ENCODE measurements around the gene DZIP1L.

The DZIP1L gene

DNA sequence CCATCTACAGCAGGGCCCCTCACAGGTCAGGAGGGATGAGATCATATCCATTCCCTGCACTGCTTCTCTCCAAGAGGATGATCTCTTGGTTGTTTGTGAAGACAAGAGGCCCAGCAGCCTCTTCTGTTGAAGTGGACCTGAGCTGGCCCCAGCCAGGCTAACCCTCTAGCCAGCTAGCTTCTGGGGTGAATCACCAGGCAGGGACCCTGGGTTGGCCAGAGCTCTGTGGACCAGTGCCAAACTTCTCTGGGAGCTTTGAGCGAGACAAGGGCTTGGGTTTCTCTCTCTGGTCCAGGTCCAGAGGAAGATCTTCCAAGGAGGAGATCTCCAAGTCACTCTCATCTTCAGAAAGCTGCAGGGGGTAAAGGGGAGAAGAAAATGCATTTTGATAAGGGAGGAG lies 52.8 kb downstream of the DZIP1L start:
- no peak overlapping the region for H3K27ac ChIP-seq (ENCODE audit: low read depth, low read length)

DNA sequence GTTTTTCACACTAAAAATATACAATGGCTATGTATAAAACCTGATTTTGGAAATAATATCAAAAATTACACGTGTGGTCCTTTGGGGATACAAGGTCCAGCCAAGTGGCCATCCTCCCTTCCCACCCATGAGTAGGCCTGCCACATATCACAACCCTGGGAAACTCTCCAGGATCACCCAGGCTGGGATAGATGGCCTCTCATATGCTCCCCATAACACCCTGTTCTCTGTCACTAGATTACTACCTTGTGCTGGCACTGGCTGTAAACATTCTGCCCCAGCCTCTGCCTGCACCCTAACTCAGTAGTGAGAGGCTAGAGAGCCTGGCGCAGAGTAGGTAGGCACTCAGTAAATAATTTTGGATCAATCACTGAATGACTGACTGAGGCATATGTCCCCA lies 53.4 kb downstream of the DZIP1L start:
- Histone ChIP-seq H3K4me1 (ENCODE audit: control insufficient read depth in 5 of 5, insufficient read depth in 5 of 5, low read length in 5 of 5) (peaks cover 0 to 10% (median 5%) of the 10 kb centered on the region in 5 donors), H3K27ac (ENCODE audit: low read depth, low read length) (no peak overlapping the region), H3K9me3 (ENCODE audit: control insufficient read depth in 5 of 5, low read length in 5 of 5) (no peaks in the 10 kb centered on the region), H3K27me3 (ENCODE audit: control insufficient read depth in 5 of 5, insufficient read depth in 4 of 5, low read length in 5 of 5) (no peaks in the 10 kb centered on the region), H3K9ac (ENCODE audit: low read length in 5 of 5) (no peak overlapping the region), H3K4me3 (ENCODE audit: low read depth in 1 of 5, low read length in 5 of 5) (no peak overlapping the region), H3K36me3 (ENCODE audit: control insufficient read depth in 5 of 5, insufficient read depth in 5 of 5, low read length in 5 of 5) (peaks cover 18 to 64% (median 57%) of the 10 kb centered on the region in 5 donors)

More for the DNA sequence above, 52.8 kb downstream of the DZIP1L start:
- H3K36me3 ChIP-seq (ENCODE audit: control insufficient read depth in 5 of 5, insufficient read depth in 5 of 5, low read length in 5 of 5) = peaks cover 18 to 70% (median 62%) of the 10 kb centered on the region in 5 donors
- H3K9me3 ChIP-seq (ENCODE audit: control insufficient read depth in 5 of 5, low read length in 5 of 5) = no peaks in the 10 kb centered on the region
- H3K4me3 ChIP-seq (ENCODE audit: low read depth in 1 of 5, low read length in 5 of 5) = no peak overlapping the region
- no peak overlapping the region for H3K9ac ChIP-seq (ENCODE audit: low read length in 5 of 5)
- H3K27me3 ChIP-seq (ENCODE audit: control insufficient read depth in 5 of 5, insufficient read depth in 4 of 5, low read length in 5 of 5) = no peaks in the 10 kb centered on the region
- peaks cover 0 to 10% (median 5%) of the 10 kb centered on the region in 5 donors for H3K4me1 ChIP-seq (ENCODE audit: control insufficient read depth in 5 of 5, insufficient read depth in 5 of 5, low read length in 5 of 5)

DNA sequence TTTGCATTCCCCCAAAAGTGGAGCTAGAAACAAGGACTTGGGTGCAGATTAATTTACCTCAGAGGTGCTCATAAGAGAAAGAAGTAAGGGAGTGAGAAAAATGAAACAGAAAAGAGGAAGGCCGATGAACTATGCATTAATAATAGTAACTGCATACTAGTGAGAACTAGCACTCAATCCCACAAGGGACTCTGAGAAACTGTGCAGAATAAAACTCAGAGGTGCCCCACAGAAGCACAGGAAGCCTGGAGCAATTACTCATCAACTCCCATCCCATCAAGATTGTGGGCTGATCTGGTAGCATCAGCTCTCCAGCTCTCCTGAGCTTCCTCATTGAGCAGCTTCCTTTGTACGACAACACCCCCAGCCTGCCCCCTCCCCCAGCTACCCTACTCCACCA lies 54.6 kb downstream of the DZIP1L start:
- Histone ChIP-seq H3K27ac (ENCODE audit: low read depth, low read length) (no peak overlapping the region), H3K27me3 (ENCODE audit: control insufficient read depth in 5 of 5, insufficient read depth in 4 of 5, low read length in 5 of 5) (no peaks in the 10 kb centered on the region), H3K4me1 (ENCODE audit: control insufficient read depth in 5 of 5, insufficient read depth in 5 of 5, low read length in 5 of 5) (peaks cover 0 to 10% (median 5%) of the 10 kb centered on the region in 5 donors), H3K36me3 (ENCODE audit: control insufficient read depth in 5 of 5, insufficient read depth in 5 of 5, low read length in 5 of 5) (peaks cover 15 to 52% (median 45%) of the 10 kb centered on the region in 5 donors), H3K4me3 (ENCODE audit: low read depth in 1 of 5, low read length in 5 of 5) (no peak overlapping the region), H3K9me3 (ENCODE audit: control insufficient read depth in 5 of 5, low read length in 5 of 5) (no peaks in the 10 kb centered on the region), H3K9ac (ENCODE audit: low read length in 5 of 5) (no peak overlapping the region)

DNA sequence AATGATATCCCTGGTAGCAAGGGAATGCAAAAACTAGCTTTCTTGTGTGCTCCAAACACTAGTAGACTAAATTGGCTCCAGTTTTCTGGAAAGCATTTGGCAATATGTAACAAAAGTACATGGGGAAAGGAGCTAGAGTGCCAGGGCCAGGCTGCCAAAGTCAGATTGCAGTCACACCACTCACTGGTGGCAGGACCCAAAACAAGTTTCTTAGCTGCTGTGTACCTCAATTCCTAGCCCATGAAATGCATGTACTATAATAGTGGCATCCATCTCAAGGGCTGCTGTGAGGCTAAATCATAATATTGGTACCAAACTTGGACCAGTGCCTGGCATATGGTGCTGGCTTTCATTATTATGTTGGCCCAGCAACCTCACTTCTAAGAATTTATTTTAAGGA lies 56.1 kb downstream of the DZIP1L start:
- Histone ChIP-seq H3K9me3 (ENCODE audit: control insufficient read depth in 5 of 5, low read length in 5 of 5) (no peaks in the 10 kb centered on the region), H3K4me3 (ENCODE audit: low read depth in 1 of 5, low read length in 5 of 5) (no peak overlapping the region), H3K27ac (ENCODE audit: low read depth, low read length) (no peak overlapping the region)

DNA sequence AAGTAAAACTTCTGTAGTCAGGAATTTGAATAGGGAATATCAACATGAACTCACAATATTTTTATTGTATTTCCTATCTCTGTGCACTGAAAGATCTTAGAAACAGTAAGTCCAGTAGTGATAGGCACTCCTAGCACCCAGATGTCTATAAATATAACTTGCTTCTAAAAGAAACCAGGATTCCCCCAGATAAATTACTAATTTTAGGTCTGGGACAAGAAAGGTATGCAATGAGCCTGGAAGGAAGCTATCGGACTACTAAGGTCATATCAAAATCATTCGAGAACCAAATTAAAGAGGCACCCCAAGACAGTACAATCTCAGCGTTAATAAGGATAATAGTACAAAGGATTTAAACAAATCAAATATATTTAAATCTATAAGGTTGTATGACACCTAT lies 58.0 kb downstream of the DZIP1L start:
- no peak overlapping the region for H3K9ac ChIP-seq (ENCODE audit: low read length in 5 of 5)
- peaks cover 11 to 25% (median 15%) of the 10 kb centered on the region in 5 donors for H3K36me3 ChIP-seq (ENCODE audit: control insufficient read depth in 5 of 5, insufficient read depth in 5 of 5, low read length in 5 of 5)
- H3K4me3 ChIP-seq (ENCODE audit: low read depth in 1 of 5, low read length in 5 of 5) = no peak overlapping the region
- H3K27me3 ChIP-seq (ENCODE audit: control insufficient read depth in 5 of 5, insufficient read depth in 4 of 5, low read length in 5 of 5) = no peaks in the 10 kb centered on the region
- H3K9me3 ChIP-seq (ENCODE audit: control insufficient read depth in 5 of 5, low read length in 5 of 5) = no peaks in the 10 kb centered on the region
- H3K27ac ChIP-seq (ENCODE audit: low read depth, low read length) = no peak overlapping the region
- peaks cover 0 to 15% (median 5%) of the 10 kb centered on the region in 5 donors for H3K4me1 ChIP-seq (ENCODE audit: control insufficient read depth in 5 of 5, insufficient read depth in 5 of 5, low read length in 5 of 5)

More for the DNA sequence above, 56.1 kb downstream of the DZIP1L start:
- H3K27me3 ChIP-seq (ENCODE audit: control insufficient read depth in 5 of 5, insufficient read depth in 4 of 5, low read length in 5 of 5) = no peaks in the 10 kb centered on the region
- H3K36me3 ChIP-seq (ENCODE audit: control insufficient read depth in 5 of 5, insufficient read depth in 5 of 5, low read length in 5 of 5) = peaks cover 9 to 37% (median 31%) of the 10 kb centered on the region in 5 donors
- H3K9ac ChIP-seq (ENCODE audit: low read length in 5 of 5) = no peak overlapping the region
- peaks cover 0 to 15% (median 5%) of the 10 kb centered on the region in 5 donors for H3K4me1 ChIP-seq (ENCODE audit: control insufficient read depth in 5 of 5, insufficient read depth in 5 of 5, low read length in 5 of 5)

DNA sequence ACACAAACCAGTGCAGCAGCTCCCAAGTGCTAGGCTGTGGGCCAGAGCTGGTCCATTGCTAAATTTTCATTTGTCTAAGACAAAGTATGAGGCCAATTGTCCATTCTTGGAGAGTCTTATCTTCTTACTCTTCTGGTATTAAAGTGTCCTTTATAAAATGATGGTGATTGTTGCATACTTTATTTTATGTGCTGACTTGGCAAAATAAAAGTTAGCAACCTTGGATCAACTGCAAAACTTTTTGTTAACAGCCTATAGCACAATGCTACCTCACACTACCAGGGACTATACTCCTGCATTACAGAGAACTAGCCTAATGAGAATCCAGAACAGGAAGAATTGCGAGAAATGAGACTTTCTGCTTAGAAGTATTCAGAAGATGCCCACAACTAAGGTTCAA lies 61.4 kb downstream of the DZIP1L start:
- peaks cover 0 to 9% (median 0%) of the 10 kb centered on the region in 5 donors for H3K4me1 ChIP-seq (ENCODE audit: control insufficient read depth in 5 of 5, insufficient read depth in 5 of 5, low read length in 5 of 5)
- H3K36me3 ChIP-seq (ENCODE audit: control insufficient read depth in 5 of 5, insufficient read depth in 5 of 5, low read length in 5 of 5) = peaks cover 6 to 17% (median 11%) of the 10 kb centered on the region in 5 donors
- no peaks in the 10 kb centered on the region for H3K27me3 ChIP-seq (ENCODE audit: control insufficient read depth in 5 of 5, insufficient read depth in 4 of 5, low read length in 5 of 5)
- H3K9me3 ChIP-seq (ENCODE audit: control insufficient read depth in 5 of 5, low read length in 5 of 5) = no peaks in the 10 kb centered on the region
- no peak overlapping the region for H3K4me3 ChIP-seq (ENCODE audit: low read depth in 1 of 5, low read length in 5 of 5)
- H3K9ac ChIP-seq (ENCODE audit: low read length in 5 of 5) = no peak overlapping the region
- no peak overlapping the region for H3K27ac ChIP-seq (ENCODE audit: low read depth, low read length)

DNA sequence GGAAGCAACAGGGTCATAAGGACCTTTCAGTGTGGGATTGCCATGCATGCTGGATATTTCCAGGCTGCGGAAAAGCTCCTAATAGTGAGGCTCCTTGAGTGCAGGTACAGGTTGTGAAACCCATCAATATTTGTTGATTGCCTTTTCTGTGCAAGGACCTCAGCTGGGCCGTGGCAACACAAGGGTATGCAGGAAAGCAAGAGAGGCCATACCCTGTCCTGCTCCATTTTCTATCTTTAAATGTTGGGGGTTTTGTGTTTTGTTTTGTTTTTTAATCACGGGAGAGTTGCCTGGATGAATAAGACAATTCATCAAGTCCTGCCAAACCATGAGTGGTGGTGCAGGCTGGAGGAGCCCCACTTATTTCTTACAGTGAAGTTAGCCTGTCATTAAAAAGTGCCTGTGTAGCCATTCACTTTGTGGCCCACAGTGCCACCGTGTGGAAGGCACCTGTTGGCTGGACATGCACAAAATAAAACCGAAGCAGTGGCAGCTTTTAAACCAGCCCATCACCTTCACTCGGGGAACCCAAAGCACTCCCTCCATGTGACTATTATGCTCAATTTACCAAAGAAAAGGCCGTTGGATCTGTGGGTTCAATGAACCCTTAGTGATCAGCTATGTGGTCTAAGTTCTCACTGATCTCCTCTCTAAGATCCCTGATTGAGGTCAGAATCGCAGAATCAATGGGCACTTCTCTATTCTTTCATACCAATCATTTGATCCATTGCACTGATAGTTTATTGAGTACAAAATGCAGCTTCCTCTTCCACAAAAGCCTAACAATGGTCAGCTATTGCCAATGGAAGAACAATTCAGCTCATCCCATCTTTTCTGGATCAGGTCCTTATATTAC lies 63.2 kb downstream of the DZIP1L start:
- no peak overlapping the region for H3K27ac ChIP-seq (ENCODE audit: low read depth, low read length)
- no peak overlapping the region for H3K9ac ChIP-seq (ENCODE audit: low read length in 5 of 5)
- H3K36me3 ChIP-seq (ENCODE audit: control insufficient read depth in 5 of 5, insufficient read depth in 5 of 5, low read length in 5 of 5) = peaks cover 15 to 29% (median 21%) of the 10 kb centered on the region in 5 donors
- H3K9me3 ChIP-seq (ENCODE audit: control insufficient read depth in 5 of 5, low read length in 5 of 5) = no peaks in the 10 kb centered on the region
- peaks cover 0 to 5% (median 0%) of the 10 kb centered on the region in 5 donors for H3K4me1 ChIP-seq (ENCODE audit: control insufficient read depth in 5 of 5, insufficient read depth in 5 of 5, low read length in 5 of 5)
- H3K27me3 ChIP-seq (ENCODE audit: control insufficient read depth in 5 of 5, insufficient read depth in 4 of 5, low read length in 5 of 5) = no peaks in the 10 kb centered on the region
- no peak overlapping the region for H3K4me3 ChIP-seq (ENCODE audit: low read depth in 1 of 5, low read length in 5 of 5)

DNA sequence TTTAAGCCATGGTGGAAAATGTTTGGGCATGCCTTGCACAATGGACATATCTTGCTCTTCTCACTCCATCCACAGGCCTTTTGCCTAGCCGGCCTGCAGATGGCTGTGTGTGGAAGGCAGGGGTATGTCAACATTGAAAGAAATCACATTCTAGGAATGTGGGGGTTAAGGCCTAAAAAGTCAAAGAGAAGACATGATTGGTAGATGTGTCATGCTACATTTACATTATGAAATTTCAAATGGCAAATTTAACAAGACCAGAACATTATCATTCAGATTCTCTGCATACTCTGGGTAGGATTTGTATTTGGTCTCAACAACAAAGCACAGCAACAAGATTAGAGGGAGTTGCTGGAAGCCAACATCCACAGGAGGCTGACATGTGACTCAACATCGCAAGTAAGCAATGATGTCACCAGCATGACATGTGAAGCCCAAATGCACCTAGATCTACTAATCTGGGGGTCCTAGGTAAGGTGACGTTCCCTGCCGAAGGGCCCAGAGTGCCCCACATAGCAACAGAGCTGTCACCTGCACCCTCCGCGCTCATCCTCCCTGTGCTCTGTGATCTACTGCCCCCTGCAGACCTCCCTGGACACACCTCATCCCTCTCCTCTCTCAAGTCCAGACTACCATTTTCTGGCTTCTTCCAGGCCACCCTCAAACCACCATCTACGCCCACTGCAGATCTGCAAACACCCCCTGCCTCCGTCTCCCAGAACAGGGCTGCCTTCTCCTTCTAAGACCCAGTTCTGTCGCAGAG lies 66.1 kb downstream of the DZIP1L start:
- no peaks in the 10 kb centered on the region for H3K9me3 ChIP-seq (ENCODE audit: control insufficient read depth in 5 of 5, low read length in 5 of 5)
- no peaks in the 10 kb centered on the region for H3K4me1 ChIP-seq (ENCODE audit: control insufficient read depth in 5 of 5, insufficient read depth in 5 of 5, low read length in 5 of 5)
- no peak overlapping the region for H3K9ac ChIP-seq (ENCODE audit: low read length in 5 of 5)
- H3K27ac ChIP-seq (ENCODE audit: low read depth, low read length) = no peak overlapping the region
- H3K4me3 ChIP-seq (ENCODE audit: low read depth in 1 of 5, low read length in 5 of 5) = no peak overlapping the region
- H3K36me3 ChIP-seq (ENCODE audit: control insufficient read depth in 5 of 5, insufficient read depth in 5 of 5, low read length in 5 of 5) = peaks cover 15 to 37% (median 21%) of the 10 kb centered on the region in 5 donors
- H3K27me3 ChIP-seq (ENCODE audit: control insufficient read depth in 5 of 5, insufficient read depth in 4 of 5, low read length in 5 of 5) = no peaks in the 10 kb centered on the region

DNA sequence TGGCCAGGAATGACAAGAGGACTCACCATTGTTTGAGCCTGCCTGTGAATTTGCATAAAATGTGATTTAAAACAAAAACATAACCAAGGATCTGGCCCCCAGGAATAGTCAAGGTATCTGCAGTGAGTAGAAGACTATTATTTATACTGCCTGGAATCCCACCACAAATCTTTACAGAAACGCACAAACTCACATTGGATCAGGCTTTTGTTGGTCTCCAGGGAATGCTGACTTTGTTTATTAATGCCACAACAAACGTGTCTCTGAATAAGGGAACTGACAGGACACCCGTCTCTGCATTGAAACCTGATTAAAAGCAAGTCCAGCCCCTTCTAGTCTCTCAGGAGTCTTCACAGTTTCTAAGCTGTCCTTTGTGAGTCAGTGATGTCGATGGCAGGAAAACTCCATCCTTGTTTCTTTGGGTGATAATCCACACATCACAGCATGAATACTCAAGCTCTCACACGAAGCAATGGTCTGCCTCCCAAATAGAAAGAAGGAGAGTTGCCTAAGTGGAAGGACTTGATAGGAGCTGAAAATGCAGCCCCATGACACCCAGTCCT lies 67.7 kb downstream of the DZIP1L start:
- H3K9me3 ChIP-seq (ENCODE audit: control insufficient read depth in 5 of 5, low read length in 5 of 5) = no peaks in the 10 kb centered on the region

More for the DNA sequence above, 67.7 kb downstream of the DZIP1L start:
- no peaks in the 10 kb centered on the region for H3K27me3 ChIP-seq (ENCODE audit: control insufficient read depth in 5 of 5, insufficient read depth in 4 of 5, low read length in 5 of 5)
- peaks cover 0 to 3% (median 0%) of the 10 kb centered on the region in 5 donors for H3K4me1 ChIP-seq (ENCODE audit: control insufficient read depth in 5 of 5, insufficient read depth in 5 of 5, low read length in 5 of 5)
- no peak overlapping the region for H3K9ac ChIP-seq (ENCODE audit: low read length in 5 of 5)
- H3K27ac ChIP-seq (ENCODE audit: low read depth, low read length) = no peak overlapping the region
- peaks cover 10 to 34% (median 16%) of the 10 kb centered on the region in 5 donors for H3K36me3 ChIP-seq (ENCODE audit: control insufficient read depth in 5 of 5, insufficient read depth in 5 of 5, low read length in 5 of 5)
- H3K4me3 ChIP-seq (ENCODE audit: low read depth in 1 of 5, low read length in 5 of 5) = no peak overlapping the region
